Measurements from ENCODE around the gene PDE4A.
"Not testable (repeated sequence)": the region's sequence is repeated elsewhere in the genome, so short reads cannot be mapped to it uniquely, and the experiment has no call there.

Gene PDE4A

GRCh38 chr19:10430505-10431253, 10.3 kb downstream of the PDE4A start:
- DNase-seq: peak; percentile 59

DNA sequence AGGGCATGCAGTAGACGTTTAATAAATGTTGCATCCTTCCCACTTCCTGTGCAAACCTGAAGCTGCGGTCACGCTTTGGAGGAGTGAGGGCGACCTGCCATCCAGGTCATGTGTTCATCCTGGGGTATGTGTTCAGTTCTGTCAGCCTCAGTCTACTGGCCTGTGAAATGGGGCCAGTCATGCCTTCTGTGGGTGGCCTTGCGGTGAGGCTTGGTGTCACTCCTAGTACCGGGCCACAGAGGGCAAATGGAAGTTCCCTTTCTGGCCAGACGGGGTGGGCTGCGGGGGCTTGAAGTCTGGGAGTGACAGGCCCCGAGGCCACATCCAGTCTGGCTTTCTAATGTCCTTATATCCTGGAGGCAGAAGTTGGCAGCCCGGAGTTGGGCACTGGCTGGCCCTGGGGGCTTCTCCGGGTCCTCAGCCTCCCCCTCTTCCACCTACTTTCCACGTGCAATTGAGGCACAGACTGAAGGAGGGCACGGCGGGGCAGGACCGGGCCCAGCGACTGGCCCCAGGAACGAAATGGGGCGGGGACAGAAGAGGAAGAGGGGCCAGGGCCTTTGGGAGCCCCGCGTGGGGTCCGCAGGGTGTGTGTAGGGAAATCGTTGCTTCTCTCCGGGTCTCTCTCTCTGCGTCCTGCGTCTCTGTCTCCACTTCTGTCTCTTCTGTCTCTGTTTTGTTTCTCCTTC, 11.1 kb downstream of the PDE4A start:
- DNase-seq: peak; percentile 69

DNA sequence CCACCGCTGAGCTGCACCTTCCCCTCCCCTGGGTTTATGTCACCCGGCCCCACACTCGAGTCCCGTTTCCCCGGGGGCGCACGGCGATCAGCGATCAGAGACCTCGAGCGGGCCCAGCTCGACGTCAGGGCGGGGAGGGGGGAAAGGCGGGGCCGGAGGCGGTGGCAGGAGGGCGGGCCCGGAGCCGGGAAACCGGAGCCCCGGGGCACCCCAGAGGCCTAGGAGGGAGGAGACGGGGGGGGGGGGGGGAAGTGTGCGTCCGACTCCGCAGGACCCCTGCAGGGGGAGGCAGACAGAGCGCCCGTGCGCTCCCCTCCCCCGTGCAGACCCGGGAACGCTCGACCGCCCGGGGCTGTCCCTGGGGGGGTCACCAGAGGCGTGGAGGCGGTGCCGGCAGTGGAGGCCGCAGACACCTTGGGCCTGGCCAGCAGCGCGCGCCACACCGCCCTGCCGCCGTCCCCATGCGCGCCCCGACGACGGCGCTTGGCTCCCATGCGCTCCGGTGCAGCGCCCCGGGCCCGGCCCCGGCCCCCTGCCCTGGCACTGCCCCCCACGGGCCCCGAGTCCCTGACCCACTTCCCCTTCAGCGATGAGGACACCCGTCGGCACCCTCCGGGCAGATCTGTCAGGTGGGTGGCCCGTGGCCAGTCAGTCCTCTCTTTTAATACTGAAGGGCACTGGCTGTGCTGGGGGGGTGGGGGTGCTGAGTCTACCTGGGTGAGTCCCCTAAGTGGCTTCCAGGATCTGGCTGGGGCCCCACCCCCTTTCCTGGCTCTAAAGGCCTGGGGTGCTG, 11.8 kb downstream of the PDE4A start:
- DNase-seq: peak; percentile 73

DNA sequence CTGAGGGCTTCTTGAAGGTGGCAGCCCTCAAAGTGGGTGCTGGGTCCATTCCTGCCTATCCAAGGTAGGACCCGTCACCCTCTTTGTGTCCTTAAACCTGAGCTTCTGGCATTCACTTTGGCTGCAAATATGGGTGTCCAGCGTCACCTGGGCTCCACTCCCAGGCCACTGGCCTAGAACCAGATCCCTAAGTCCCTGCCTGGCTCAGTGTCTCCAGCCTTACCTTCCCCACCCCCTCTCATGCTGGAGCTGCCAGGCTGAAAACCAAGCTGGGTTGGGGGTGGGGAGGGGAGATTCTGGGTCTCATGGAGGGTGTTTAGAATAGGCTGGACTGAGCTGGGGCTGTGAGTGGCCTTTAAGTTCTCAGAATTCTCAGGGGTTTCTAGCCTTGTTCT, 12.4 kb downstream of the PDE4A start:
- DNase-seq: no peak

- no peak for DNase-seq
Observed at GRCh38 chr19:10433131-10433536, 12.8 kb downstream of the PDE4A start.

- no peak for DNase-seq
Observed at GRCh38 chr19:10439588-10439987, 19.2 kb downstream of the PDE4A start.

GRCh38 chr19:10442698-10443097, 22.4 kb downstream of the PDE4A start:
- no peak for DNase-seq

- no peak for DNase-seq
Observed at GRCh38 chr19:10449037-10449436, 28.7 kb downstream of the PDE4A start.

- DNase-seq: no peak
Observed at GRCh38 chr19:10450191-10450852, 30.0 kb downstream of the PDE4A start.

DNA sequence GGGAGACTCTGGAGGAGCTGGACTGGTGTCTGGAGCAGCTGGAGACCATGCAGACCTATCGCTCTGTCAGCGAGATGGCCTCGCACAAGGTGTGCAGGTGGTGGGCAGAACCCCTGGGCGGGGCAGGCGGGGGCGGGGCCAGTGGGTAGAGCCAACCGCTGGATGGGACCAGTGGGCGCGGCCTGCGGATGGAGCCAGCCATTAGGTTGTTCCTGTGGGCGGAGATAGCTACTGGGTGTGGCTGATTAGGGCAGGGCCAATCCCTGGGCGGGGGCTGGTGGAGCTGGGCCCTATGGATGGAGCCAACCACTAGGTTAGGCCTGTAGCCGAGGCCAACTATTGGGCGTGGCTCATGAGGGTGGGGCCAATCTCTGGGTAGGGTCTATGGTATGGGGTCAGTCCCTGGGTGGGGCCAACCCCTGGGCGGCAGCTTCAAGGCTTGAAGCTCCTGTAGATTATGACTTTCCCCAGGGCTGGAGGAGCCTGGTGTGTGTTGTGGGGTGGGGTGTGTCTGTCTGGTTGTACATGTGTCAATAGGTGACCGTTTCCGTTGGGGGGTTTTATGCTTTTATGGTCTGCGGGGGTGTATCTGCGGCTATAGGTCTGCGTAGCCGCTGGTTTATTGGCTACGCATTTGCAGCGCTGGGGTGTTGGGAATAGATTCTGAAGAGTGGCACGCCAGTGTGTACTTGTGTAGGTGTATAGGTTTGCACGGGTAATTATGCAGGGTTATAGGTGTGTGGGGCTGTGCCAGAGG, 30.7 kb downstream of the PDE4A start:
- peak; percentile 95 for DNase-seq

GRCh38 chr19:10452726-10453618, 32.6 kb downstream of the PDE4A start:
- no peak for DNase-seq

DNA sequence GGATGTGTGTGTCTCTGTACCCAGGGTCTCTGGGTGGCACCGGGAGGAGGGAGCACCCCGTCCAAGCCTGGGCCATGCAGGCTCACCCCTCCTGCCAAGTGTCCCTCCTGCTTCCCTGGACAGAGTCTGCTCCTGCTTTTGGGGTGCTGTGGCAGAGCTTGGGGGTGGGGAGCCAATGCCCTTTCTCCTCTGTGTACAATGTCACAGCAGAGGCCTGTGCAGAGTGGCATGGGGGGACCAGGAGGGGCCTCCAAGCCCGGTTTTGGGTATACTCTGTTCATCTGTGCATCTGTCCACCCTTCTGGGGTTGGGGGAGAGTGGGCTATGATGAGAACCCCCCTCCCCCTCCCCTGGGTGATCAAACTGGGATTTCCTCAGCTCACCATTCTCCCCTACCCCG, 33.5 kb downstream of the PDE4A start:
- no peak for DNase-seq

GRCh38 chr19:10454267-10454666, 33.9 kb downstream of the PDE4A start:
- DNase-seq: peak; percentile 48

- DNase-seq: not testable (repeated sequence)
Observed at GRCh38 chr19:10458733-10459132, 38.4 kb downstream of the PDE4A start.

- DNase-seq: no peak
Observed at GRCh38 chr19:10460714-10461046, 40.3 kb downstream of the PDE4A start.

- peak; percentile 96 for DNase-seq
Observed at GRCh38 chr19:10461047-10461949, 41.0 kb downstream of the PDE4A start.

- DNase-seq: not testable (repeated sequence)
Observed at GRCh38 chr19:10462042-10462441, 41.7 kb downstream of the PDE4A start.

DNA sequence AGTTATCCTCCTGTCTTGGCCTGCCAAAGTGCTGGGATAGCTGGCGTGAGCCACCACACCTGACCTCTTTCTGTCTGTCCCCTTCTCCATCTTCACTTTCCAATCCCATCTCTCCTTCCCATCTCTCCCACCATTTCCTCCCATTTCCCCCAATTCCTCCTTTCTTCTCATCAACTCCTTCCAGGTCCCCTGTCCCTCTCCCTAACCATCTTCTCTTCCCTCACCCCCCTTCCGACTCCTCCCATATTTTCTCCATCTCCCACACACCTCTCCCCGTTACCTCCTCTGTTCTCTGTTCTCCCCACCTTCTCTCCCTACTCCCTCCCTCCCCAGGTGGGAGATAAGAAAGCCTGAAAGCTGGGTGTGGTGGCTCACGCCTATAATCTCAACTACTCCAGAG, 42.2 kb downstream of the PDE4A start:
- DNase-seq: no peak

DNA sequence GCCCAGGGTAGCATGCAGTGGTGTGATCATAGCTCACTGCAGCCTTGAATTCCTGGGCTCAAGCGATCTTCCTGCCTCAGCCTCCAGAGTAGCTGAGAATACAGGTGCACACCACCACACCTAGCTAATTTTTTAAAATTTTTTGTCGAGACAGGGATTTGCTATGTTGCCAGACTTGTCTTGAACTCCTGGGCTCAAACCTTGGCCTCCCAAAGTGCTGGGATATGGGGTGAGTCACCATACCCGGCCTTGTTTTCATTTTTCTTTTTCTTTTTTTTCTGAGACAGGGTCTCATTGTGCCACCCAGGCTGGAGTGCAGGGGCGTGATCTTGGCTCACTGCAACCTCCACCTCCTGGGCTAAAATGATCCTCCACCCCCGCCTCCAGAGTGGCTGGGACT, 44.1 kb downstream of the PDE4A start:
- no peak for DNase-seq

DNA sequence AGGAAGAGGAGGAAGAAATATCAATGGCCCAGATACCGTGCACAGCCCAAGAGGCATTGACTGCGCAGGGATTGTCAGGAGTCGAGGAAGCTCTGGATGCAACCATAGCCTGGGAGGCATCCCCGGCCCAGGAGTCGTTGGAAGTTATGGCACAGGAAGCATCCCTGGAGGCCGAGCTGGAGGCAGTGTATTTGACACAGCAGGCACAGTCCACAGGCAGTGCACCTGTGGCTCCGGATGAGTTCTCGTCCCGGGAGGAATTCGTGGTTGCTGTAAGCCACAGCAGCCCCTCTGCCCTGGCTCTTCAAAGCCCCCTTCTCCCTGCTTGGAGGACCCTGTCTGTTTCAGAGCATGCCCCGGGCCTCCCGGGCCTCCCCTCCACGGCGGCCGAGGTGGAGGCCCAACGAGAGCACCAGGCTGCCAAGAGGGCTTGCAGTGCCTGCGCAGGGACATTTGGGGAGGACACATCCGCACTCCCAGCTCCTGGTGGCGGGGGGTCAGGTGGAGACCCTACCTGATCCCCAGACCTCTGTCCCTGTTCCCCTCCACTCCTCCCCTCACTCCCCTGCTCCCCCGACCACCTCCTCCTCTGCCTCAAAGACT, 46.9 kb downstream of the PDE4A start:
- DNase-seq: no peak
